HUDEP-2 (cell line): ENCODE results near the gene CCDC33.
A peak's percentile ranks its signal among the peaks of the same experiment; 100 is the strongest.

ENCODE experiments used
- DNase-seq, 76 experiments: peaks; one replicate each; lab custom pipeline; 2025; ENCODE audit not compliant: unreplicated experiment in 76 of 76; lab: John Stamatoyannopoulos, UW

CCDC33 gene

DNA sequence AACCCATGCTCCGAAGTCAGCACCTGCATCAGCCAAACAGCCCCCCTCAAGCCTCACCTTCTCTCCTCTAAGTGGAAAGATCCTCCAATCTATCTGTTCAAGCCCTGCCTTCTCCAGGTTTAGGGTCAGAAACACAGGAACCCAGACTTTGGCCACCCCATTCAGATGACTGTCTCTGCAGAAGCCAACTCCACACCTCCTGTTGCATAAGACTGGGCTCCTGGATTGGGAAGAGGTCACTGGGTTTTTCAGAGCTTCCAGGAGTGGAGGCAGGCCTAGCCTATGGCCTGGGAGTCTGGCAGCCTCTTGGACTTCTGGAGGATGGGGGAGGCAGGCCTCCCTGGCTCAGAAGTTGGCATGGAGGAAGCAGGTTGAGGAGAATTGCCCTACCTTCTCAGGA lies 21.5 kb downstream of the CCDC33 start:
- no peak for DNase-seq

DNA sequence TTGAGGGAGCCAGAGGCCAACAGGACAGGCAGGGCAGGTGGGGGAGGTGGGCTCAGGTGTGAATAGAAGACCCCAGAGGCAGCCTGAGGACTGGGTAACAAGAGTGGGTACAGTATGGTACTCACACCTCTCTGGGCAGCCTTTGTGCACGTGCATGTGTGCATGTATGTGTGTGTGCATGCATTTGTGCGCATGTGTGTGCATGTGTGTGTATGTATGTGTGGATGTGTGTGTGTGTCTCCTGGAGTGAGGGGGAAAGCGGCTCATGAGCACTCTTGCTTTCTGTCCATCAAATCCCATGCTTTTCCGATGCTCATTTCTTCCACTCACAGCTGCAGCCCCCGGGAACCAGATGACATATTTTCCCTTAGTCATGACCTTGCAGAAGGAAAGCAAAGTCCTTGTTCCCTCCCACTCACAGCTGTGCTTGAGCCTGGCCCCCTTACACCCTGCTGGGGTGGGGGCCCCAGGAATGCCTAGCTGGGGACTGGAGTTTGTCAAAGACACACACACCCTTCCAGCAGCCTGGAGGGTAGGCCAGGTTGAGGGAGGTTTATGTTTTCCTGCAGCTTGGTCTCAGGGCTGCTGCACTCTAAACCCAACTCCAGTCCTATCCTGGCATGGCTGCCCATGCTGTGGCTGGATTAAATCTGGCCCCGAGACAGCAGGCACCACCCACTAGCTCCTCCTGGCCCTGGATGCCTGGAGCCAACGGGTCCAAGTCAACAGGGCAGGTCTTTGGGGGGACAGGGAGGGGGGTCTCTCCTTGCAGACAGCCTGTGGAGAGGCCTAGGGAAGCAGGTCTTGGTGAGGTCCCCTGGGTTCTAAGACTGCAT lies 22.5 kb downstream of the CCDC33 start:
- DNase-seq: no peak

DNA sequence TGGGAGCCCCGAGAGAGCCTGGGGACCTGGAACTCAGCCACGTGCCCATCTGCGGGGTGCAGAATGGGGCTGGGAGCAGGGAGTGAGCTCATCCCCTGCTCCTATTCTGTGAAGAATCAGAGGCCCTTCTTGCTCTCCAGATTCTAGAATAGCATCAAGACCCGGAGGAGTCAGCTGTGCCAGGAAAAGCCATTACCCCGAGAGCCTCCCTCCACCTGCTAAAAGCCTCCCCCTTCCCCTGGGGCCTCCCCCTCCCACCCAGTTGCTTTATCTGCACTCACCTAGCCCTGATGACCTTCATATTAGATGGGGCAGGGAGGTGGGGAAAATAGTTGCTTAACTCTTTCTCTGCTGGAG lies 23.1 kb downstream of the CCDC33 start:
- no peak for DNase-seq

DNA sequence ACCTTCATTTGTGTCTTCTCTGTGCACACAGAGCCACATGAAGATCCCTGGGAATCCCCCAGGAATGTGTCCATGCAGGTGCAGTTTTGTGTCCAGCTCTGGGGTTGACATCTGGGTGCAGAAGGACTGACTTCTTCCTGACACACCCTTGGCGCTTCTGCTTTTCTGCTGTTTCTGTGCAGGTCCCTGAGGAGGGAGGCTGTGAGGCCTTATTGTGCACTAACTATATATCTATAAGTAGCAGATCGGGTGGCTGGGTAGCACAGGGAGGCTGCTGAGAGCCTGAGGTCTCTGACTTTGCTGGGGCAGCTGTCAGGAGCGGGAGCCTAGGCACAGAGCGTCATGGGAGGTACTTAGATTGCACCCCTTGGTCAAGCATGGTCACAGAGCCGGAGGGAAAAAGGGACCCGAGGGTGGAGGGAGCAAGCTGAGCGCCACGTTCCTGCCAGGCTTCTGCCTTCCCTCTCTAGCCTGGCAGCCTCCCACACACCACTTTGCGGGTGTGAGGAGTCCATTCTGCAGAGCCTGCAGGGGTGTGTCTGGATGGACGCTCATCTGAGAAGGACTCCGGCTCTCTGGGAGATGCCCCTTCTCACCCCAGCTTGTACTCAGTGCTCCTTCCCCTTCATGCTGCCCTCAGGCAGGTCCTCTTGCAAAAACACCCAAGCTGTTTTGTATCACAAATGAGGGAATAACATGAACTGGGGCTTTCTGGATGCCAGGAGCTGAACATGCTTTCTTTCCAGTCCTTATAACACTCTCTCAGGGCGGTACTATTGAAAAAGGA lies 23.9 kb downstream of the CCDC33 start:
- no peak for DNase-seq

DNA sequence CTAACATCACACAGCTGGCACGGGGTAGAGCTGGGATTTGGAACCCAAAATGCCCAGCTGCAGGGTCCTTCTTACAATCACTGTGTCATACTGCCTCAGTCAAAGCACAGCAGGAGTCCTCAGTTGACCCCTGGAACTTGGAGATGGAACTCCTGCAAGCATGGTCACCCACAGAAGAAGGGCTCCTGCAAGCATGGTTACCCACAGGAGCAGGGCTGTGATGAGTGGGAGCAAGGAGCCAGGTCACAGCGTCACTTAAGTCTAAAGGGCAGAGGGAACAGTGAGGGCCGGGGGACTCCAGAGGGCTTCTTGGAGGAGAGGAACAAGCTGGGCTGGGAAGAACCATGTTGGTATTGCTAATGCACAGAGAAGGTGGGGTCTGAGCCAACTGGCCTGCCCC lies 24.9 kb downstream of the CCDC33 start:
- DNase-seq: no peak

DNA sequence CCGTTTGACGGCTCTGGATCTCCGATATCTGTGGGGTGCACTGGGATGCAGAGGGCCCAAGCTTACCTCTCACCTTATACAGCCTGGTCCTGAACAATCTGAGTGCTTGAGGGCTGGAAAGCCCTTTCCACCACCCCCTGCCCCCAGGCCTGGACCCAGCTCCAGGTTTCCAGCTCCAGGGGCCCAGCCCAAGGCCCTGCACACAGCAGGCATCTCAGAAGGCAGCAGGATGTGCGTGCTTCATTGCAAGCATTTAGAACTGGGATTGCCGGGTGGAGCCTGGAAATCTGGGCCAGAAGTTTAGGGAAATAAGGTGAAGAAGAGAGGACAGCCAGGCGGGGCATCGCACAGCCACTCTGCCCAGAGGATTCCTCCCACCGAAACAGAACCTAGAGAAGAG lies 25.6 kb downstream of the CCDC33 start:
- no peak for DNase-seq

DNA sequence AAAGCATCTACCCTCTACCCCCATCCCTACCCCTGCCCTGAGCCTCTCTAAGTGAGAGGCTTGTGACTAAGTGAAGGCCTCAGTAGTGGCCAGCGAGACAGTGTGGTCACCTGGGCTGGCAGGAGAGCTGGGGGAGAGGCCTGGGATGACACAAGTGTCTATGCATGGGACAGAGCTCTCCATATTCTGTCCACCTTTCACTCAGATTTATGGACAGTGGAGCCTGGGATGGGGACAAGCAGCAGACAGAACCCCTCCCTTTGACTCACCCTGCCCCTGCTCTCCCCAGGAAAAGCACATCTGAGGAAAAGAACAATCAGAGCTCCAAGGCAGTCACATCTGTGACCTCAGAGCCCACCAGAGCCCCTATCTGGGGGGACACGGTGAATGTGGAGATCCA lies 26.0 kb downstream of the CCDC33 start:
- DNase-seq: no peak

DNA sequence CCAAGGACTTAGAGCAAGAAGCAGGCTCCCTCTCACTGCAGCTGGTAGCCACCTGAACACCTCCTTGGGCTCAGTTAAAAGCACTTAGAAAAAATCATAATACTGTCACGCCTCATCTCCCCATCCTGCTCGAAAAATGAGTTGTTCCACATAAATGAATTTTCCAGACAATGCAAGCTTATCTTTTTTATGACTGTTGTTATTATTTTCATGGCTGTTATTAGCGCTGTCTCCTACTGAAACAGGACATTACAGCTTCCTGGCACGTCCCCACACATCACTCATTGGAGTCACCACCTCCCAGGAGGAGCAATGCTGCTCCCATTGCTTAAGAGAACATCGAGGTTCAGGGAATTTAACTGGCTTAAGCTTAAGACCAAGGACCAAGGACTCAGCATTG lies 26.5 kb downstream of the CCDC33 start:
- no peak for DNase-seq

DNA sequence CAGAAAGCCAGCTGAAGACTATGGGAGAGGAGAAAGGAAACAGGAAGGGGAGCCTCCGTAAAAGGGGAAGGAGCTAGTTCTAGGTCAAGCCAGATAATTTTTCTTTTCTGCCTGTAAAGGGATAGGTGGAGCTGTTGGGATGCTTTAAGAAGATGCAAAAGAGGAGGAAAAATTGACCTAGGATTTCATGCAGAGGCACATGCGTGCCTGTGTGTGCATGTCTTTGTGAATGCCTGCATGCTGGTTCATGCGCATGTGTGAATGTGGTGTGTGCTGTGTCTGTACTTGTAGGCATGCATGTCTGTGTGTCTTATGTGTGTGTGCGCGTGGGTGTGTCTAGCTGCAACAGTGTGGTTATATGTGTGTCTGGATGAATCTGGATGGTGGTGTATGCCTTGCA lies 27.3 kb downstream of the CCDC33 start:
- no peak for DNase-seq

DNA sequence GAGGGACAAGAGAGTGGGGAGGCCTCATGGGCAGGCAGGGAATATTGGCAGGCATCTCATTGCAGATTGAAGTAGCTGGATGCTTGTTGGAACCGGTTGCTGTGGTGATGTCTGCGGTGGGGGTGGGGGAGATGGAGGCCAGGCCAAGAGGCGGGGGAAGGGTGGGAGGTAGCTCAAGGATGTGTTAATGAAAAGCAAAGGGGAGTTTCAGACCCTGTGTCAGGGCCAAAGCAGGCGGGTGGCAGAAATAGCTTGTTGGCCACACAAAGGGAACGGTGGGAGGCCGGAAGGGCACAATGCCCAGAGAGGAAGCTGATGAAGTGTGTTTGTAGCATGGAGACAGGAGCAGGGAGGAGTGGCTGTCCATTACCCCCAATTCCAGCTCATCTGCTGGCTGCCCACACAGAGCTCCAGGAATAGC lies 28.0 kb downstream of the CCDC33 start:
- no peak for DNase-seq

DNA sequence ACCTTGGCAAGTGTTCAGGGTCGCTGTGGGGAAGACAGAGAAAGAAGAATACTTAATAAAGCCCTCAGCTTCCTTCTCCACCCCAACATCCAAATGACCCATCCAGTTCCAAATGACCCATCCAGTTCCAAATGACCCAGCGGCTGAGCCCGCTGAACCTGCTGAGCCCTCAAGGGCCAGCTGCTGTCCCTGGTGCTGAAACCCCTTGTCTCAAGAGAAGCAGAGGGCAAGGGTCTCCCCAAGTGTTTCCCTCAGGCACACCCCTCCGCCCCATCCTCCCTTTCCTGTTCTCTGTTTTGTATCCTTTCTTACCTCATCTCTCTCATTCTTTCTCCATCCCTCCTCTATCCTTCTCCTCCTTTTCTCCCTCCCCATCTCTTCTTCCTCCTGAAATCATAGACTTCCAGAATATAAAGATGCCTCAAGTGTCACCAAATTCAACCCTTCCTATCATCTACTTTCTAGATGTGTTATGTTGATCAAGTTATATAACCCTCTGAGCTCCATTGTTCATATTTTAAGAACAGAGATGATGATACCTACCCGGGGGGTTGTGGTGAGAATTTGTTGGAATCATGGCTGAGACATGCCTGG lies 29.0 kb downstream of the CCDC33 start:
- peak in 5 of 76 experiments; percentile 0 to 17 (median 8) for DNase-seq

DNA sequence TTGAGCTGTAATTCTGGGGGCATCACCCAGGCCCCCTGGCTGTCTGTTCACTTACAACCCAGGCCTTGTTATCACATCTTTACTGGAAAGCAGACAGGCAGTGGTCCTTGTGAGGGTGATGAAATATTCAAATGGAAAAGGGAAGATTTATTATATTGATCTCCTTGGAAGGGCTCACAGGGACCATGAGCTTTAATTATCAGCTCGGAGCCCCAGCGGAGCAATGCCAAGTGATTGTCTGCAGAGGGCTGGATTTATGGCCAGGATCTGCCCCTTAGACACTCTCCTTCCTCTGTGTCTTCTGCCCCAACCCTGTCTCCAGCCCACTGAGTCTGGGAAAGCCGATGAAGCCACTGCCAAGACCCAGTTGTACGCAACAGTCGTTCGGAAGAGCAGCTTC lies 31.9 kb downstream of the CCDC33 start:
- DNase-seq: no peak

DNA sequence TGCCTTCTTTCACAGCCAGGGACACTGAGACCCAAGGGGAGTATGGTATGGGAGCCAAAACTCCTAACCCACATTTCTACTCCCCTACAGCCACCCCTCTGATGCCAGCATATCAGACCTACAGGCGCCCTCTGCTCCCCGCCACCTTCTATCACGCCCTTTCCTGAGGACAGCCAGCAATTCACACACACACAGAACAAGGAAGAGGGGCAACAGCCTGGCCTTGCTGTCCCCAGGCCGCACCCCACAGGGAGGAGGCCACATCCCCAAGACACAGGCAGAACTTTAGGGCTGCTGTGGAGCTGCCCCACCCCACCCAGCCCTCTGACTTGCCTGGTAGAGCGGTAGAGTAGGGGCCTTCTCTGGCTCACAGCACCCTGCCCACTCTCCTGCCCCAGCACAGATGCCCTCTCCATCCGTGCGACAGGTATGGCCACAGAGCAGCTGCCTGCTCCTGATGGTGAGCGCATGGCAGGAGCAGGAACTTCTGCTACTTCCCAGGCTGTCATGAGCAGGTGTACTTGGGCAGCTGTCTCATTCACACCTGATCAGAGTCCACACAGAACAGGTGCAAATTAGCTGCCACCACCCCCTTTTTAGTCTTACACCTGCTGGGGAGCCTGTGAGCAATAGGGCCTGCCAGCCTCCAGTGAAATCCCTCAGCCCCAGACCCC lies 33.4 kb downstream of the CCDC33 start:
- no peak for DNase-seq

DNA sequence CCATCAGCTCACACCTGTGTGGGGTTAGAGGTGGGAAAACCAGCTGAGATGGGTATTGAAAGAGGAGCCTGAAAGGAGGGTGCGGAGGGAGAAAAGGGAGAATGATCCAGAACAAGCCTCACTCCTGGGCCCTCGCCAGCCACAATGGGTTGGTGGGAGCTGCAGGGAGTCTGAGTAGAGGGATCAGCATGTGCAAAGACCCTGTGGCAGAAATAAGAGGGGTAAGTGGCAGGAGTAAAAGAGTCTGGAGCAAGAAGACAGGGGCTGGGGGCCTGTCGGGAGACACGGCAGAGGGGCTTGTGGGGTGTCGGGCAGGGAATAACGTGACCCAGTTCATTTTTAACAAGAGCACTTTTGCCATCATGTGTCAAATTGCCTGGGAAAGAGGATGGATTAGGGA lies 34.0 kb downstream of the CCDC33 start:
- no peak for DNase-seq

DNA sequence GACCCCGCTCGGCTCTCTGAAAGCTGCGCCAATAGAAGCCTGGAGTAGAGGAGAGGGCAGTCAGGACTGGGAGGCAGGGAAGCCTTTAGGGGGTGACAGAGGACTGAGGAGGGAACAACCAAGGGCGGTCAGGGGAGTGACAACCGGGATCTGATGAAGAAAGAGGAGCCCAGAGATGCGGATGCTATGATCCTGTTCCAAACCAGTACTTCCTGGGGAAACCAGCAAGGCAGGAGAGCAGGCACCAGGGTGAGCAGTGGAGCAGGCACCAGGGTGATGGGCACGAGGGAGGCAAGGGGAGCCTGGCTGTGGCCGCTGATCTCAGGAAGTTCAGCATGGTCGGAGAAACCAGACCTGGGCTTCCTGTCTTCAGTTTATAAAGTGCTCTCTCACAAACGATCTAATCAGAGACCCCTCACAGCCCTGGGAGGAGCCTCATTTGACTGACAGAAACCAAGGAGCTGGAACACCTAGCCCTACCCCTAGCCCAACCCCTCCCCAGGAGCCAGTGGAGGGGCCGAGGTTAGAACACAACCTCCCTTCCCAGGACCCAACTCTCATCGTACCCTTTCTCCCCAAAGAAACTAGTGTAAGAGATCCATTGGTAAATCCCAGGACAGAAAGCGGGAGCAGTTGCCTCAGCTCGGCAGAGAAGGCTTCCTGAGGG lies 34.9 kb downstream of the CCDC33 start:
- DNase-seq: no peak

DNA sequence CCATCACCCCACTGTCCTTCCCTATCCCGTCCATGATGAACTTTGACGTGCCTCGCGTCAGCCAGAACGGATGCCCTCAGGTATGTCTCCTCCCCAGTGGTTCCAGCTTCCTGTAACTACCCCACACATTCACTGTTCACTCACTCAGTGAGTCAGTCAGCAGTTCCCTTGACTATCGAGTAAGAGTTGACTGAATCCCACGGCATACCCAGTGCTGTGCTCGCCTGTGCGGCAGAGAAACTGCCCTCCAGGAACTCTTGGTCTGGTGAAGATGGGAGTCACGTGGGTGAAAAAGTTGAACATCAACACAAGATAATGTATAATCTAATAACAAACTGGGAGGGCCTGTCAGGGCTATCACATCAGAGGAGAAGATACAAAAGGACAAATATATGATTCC lies 36.7 kb downstream of the CCDC33 start:
- DNase-seq: no peak

DNA sequence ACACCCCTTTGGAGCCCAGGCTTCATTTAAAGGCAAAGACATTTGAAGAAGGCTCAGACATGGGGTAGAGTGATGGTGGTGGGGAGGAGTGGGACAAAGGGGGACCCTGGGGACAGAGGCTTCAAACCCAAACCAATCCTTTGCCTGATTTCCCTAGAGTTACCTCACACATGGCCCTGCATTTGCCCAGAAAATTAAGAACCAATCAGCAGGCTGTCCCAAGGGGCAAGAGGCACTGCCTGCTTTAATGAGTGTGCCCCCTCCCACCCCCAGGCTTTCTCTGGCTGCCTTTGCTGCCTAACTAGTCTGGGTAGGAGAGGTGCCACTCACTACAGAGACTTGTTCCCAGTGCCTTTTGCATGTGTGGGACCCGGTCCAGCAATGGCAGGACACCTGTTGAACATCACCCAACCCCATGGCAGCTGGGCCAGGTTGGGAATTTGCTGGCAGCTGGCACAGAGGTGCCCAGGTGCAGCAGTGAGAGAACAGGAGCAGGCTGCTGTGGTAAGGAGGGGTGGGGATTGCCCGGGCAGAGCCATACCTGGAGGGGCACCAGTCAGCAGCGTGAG lies 38.4 kb downstream of the CCDC33 start:
- DNase-seq: no peak

DNA sequence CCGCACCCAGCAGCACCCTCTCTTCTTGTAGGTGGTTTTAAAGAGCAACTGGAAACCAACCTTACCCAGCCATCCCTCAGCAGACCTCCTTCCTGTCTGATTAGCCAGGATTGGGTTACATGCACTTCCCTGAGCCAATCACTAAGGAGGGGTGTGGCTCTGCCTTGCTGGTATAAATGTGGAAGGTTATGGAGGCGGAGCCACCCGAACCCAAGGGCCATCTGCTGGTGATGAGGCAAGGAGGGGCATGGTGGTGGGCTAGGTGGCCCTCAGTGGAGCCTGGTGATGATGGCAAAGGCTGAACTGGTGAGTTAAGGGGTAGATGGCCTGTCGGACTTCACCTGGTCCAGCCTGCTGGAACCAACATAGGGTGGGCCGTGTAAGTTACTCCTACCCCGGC lies 39.8 kb downstream of the CCDC33 start:
- DNase-seq: no peak

DNA sequence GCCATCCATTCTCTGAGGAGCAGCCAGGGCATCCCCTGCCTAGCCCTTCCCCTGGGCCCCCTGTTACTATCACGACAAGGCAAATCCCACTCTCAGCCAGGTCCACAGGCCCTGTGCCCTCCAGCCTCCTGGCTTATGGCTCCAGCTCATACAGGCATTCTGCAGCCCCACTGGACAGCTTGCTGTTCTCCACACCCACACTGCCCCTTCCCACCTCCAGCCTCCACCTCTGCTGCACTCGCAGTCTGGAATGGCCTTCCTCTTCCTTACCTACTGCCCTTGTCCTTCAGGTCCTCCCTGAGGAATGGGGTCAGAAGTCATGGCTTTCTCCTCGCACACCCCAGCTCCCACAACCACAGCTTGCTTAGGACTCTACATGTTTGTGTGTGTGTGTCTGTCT lies 40.4 kb downstream of the CCDC33 start:
- DNase-seq: no peak

DNA sequence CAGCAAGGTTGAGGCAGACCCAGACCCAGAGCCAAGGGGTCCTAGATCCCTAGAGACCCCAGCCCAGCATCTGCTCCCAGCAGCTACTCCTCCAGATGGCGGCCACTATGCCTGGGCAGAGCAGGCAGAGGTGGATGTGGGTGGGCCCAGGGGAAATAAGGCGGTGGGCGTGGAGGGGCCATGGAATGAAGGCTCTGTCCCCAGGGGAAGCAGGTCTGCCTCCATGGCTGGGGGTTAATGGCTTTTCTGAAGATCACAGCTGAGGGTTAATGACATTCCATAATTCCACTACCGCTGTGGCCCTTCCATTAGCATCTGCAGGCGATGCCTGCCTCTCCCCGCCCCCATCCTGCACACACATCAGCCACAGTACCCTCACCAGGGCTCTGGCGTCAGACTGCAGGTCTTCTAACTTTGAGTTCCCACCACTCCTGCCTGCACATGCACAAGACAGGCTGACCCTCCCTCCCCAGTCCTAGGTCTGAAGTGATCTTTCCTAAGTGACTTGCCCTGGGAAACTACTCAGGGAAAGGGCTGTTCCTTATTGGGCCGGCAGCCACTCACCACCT lies 41.2 kb downstream of the CCDC33 start:
- DNase-seq: no peak
